Occipital lobe (tissue), 2 donors: Measurements from ENCODE around the gene C11orf65. TPM values are rescaled to one million over a fixed set of nuclear protein-coding genes. Genes with fewer than 3 reads are reported as not detected.

Experiments
- DNase-seq: peaks from one replicate; lab custom pipeline; 2025; lab: John Stamatoyannopoulos, UW
- total RNA-seq: library from RNA; depleted of rRNA; stranded (reverse); fragments of >200 nt; gene quantifications from one replicate; pipeline ENCODE4 v1.2.3, GENCODE V29; 2014

C11orf65 gene, protein sequence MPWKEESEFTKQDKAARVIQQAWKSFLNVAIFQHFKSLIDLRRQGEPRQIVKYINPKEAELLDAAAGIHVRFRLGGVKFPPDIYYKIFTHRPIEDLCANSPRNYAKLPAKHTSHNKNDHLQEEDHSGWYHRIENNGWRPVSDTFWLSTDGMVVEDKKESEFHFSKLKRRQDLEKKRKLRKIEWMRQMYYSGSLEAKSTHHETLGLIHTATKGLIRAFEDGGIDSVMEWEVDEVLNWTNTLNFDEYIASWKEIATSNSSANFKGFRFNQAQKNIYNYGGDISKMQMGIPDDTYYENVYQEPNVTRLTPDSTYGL
- 0.62 TPM for total RNA-seq

DNA sequence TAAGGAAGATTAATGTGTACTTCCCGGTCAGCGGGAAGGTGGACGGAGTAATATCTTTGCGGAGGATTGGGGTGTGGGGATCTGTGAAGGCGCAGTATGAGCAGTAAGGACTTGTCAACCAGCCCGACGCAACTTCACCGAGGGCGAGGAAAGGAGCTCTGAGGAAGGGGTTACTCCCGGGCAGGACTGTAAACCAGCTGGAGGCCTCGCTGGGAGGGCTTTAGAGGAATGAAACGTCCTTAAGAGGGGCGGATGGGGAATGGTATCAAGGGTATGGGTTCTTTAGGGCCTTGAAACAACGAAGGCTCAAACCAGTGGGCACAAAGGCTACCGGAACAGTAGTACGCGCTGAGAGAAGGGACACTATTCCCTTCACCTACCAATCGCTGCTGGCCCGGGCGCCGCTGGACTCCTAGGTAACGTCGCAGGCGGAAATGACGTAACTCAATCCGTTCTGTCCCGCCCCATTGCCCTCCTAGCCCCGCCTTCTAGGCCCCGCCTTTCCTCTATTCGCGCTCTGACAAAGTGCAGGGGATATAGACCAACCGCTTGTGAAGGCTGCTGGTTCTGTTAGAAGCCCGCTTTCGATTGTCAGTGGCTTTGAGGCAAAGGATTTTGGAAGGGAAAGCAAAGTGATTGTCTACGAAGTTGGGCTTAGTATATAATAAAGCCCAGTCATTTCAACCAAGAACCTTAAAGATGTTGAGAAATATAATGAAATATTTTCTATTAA is at the start of gene C11orf65:
TSS of gene C11orf65 (minus strand) at position 439 of the 733 bp plus-strand sequence. CDS start 5,970 bp downstream, outside the sequence.
- peak; percentile 94 for DNase-seq

DNA sequence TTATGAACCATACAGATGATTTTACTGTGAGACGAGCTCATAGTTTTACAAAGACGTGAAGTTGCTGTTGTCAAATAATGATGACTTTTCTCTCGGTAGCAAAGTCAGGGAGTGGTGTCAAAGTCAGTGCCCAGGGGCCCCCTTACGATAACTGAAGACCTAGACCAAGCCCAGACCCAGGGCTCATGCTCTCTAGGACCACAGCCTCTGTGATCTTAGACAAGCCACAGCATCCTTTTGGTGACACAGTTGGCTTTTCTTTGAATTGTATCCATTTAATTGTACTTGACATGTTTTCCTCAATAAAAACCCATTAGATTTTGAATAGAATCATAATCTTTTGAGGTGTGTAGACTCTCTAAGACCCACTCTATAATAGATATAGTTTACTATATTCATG is 48.8 kb upstream of the C11orf65 start:
- DNase-seq = no peak

DNA sequence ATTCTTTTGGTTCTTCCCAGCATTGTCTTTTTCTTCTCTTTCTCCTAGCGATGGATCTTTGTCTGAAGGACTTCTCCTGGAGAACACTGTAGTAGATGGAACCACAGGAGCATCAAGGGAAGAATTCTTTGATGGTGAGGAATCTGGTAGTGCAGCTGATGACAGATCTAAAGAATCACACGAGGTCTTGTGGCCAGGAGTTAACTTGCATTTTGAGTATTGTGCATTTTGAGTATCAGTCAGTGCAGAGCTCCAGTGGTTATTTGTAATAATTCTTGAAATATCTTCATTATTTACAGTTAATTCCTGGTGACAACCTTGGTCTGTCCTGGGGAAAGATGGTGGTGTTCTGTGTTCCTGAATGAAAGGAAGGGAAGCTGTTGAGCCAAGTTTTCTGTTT is 45.4 kb upstream of the C11orf65 start:
- DNase-seq = no peak

DNA sequence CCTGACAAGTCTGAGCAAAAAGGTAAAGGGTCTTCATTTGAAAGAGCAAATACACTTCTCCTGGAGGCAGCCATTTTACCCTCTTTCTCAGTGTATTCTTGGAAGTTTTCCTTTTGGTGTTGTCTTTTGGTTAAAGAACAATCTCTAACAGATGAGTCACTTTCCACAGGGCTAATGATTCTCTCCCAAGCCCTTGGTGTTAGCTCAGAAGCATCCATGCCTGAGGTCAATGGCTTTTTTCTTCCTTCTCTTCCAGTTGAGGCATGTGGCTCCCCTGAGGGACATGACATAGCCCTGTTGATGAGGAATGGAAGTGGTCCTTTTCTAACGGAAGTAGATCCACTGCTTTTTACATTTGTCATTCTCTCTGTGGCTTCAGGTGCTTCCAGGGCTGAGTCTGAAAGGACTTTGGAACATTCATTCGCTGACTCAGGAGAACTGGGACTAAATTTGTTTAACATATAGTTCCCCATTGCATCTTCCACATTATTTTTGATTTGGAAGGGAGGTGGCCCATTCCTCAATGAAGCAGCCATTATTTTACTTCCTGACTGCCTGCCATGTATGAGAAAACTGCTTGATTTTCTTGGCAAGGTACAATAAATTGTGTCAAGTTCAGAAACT is 44.6 kb upstream of the C11orf65 start:
- DNase-seq = no peak

DNA sequence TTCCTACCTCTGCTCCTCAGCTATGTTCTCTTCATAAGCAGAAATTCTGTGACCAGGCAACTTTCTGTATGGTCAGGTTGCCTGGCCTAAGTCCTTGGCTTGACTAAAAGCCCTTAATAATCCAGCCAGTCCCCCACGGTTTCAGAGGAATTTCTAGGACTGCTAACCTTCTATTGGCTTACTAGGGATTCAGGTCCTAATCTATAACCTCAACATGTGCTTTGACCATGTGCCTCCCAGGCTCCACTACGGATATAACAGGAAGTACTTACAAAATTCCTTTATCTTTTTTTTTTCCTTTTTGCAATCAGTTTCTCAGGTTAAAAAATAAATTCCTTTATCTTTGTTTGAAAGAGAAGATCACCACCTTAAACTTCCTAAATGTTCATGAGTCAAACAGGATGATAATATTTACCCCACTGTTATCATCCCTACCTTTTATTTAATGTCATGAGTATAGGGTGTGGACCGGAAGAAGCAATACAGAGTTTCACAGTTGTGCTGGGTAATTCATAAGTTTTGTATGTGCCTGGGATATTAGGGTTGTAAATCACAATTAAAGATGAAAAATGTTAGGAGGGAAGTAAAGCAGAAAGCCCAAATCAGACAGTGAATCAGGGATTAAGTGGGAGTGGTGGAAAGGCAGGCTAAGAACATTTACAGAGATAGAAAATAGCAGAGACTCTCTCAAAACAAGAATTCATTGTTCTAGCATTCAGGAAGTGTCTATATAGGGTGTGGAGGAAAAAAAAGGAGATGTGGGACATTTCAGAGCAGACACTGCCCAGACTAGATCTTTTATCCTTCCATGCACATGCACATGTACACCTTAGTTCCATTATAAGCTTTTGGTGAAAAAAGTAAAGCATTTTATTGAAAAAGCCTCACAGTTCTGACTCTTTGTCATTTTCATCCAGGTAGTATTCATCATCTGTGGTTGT is 41.6 kb upstream of the C11orf65 start:
- DNase-seq = no peak

DNA sequence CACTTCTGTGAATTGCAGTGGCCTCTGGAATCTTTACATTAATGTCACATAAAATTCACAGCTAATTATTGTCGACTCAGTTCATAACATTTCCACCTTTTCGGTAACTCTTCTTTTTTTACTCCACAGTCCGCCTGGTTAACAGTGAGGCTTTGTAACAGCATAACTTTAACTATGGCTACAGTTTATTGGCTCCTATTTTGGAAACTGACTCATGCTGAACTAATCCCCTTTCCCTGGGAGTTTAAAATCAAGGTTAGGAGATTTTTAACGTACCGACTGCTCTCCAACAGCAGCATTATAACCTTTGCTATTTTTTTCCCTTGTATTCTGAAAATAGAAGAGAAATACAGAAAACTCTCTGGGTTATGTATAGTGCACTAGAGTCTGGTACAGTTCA is 34.1 kb upstream of the C11orf65 start:
- no peak for DNase-seq

DNA sequence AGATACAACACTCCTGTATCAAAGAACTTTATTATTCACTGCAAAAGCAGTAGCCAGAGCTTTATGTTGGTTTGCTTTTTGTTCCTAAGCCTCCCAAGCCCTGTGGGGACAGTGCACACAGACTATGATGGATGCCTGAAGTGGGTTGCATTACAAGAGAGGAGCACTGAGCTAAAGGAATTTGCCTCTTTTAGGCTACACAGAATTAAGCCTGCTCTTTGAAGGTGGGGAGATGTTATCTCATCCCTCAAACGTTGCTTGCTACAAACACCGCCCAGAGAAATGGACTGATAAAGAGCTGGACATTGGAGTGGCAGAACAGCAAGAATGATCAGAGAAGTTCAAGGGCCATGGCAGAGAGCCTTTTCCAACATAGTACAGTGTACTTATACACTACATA is 33.4 kb upstream of the C11orf65 start:
- DNase-seq = no peak

DNA sequence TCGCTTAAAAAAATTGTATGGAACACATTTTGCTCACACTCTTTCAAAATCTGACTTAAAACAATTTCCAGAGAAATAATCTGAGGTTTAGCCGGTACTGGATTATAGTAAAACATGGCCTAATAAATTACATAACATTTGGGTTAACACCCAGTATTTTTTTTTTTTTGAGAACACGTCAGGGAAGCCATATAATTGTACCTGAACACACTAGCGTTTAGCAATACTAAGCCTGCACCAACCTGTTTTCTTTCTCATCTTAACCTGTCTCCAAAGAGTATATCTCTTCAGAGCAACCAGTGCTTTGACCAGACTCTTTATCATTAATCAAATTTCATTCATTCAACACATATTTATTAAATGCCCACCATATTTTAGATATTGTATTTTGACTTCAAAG is 32.8 kb upstream of the C11orf65 start:
- no peak for DNase-seq

DNA sequence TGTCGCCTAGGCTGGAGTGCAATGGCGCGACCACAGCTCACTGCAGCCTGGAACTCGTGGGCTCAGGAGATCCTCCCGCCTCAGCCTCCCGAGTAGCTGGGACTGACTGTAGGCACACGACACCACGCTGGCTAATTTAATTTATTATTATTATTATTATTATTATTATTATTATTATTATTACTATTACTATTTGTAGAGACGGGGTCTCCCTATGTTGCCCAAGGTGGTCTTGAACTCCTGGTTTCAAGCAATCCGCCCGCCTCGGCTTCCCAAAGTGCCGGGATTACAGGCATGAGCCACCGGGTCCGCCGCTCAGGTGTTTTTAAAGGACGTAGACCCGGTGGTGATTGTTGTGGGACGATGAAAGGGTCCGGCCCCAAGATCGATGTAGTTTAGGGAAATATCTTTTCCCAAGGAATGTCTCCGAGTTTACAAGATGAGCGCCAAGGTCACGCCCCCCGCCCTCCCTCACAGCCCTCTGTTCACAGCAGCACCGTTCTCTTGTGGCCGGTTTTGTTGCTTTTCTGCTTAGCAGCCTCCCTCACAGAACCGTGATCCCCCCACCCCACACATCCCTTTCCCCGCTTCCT is 31.6 kb upstream of the C11orf65 start:
- DNase-seq = no peak

DNA sequence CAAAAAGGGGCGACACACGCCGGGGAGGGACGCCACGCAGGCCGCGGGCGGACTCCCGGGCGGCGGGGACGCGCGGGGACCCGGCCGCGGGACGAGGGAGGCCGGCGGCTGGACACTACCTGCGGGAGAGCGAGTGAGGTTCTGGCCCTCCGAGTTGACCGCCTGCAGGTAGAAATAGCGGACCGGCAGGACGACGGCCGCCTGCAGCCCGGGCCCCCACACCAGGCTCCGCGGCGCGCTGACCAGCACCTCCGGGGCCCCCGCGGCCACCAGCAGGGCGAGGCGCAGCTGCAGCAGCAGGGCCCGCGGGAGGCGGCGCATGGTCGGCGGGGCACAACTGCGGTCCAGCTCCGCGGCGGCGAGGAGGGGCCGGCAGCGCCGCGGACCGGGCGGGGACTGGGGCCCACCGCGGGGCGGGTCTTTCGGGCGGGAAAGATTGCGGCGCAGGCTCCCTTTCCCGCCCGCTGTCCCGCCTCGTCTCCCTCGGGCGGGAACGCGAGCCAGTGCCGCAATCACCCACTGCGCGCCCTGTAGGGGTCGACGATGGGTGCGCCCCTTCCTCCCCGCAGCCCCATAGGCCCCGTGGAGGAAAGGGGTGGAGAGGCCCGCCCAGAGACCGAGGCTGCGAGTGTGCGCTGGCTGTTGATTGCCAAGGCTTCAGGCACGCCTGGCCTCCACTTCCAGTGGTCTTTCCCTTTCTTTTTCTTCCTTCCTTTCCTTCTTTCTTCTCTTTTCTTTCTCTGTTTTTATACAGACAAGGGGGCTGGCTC is 30.9 kb upstream of the C11orf65 start, which contains the start of gene POGLUT3:
TSS of gene POGLUT3 (minus strand) at position 339 of the 770 bp plus-strand sequence. CDS start at position 321, 18 bp downstream.
- peak; percentile 4 for DNase-seq

DNA sequence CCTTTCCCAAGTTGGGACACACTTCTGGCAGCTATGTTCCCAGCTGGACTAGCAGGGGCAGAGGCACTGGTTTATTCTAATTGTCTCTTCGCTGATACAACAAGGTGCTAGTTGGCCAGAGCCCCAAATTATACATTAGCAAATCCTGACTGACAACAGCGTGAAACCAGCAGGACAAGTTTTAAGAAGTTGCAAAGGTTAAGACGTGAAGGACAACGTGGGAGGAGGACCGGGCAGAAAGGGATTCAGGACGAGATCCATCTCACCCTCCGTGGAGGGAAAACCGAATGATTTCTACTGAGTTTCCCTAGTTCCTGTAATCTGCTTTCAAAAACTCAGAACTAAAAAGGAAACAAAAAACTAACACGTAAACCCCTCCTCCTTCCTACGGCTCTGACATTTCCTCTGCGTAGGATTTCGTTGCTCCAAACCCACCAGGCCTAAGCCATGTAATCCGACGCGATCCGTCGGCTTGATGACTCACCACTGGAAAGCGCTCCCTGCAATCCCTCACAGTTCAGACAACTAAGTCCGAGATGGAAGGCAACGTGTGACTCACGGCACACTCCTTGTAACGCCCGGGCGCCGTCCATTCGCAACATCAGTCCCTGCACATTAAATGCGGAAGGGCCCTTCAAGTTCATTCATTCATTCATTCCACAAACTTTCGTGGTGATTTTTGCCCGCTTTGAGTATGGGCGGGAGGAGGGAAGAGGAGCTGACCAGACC is 30.2 kb upstream of the C11orf65 start:
- peak; percentile 66 for DNase-seq

DNA sequence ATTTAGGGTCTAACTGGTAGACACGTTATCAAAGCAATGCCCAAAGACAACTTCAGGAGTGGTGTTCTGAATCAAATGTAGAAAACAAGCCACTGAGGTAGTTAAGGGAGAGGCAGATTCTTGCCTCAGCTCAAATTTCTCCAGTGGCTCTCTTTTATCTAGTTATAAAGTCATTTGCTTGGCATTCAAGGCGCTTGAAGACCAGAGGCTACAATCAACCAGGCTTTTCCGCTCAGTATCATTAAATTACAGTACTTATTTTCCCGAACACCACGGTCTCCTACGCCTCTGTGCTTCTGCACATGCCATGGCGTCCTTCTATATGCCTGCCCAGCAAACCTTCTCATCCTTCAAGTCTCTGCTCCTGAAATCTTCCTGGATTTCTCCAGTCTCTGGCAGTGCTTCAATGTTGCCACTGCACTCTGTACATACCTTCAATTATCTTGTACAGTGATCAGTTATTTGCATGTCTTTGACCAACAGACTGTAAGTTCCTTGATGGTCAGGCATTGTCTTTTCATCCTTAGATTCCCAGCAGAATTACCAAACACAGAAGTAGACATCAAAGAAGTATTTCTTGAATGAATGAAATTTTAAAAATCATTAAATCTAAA is 29.4 kb upstream of the C11orf65 start:
- DNase-seq = no peak

DNA sequence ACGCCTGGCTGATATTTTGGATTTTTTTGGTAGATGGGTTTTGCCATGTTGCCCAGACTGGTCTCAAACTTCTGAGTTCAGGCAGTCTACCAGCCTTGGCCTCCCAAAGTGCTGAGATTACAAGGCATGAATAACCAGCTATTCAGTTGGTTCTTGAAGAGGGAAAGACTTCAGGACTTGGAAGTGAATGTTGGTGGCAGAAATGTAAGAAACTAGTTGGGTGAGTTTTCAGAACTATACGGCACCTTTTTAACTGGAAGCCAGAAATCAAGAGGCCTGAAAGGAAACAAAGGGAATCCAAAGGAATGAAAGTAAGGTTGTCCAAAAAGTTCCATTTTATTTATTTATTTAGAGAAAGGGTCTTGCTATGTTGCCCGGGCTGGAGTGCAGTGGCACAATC is 28.0 kb upstream of the C11orf65 start:
- DNase-seq = no peak

DNA sequence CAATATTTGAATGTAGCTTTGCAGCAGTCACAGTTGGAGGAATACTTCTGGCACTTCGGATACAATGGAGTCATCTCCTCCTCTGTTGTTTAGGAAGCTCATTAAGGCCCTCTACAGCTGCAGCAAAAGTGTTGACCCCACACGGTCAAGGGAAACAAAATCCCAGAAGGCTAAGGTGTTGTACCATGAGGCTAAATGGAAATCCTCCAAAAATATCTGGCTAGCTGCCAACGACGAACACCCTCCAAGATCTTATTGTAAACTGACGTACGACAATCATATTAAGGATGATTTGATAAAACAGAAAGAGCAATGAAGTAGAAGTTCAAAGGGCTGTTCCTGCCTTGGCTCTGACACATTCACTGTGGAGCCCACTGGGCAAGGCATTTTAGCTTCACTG is 26.9 kb upstream of the C11orf65 start:
- no peak for DNase-seq

DNA sequence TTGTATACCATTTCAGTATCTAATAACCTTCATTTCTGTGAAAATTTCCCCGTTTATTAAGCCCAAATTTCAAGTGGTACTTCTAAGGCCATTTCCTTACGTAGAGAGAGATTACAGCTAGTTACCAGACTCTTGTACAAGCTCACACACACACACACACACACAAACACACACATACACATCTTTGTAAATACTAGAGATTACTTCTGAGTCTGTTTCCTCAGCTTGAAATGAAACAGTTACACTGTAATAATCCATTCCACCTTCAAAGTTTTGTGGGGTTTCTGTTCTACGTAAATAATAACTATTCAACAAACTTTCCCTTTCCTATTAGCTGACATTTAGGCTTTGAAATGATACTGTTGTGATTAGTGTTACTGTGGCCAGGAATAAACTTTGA is 24.6 kb upstream of the C11orf65 start:
- DNase-seq = no peak

DNA sequence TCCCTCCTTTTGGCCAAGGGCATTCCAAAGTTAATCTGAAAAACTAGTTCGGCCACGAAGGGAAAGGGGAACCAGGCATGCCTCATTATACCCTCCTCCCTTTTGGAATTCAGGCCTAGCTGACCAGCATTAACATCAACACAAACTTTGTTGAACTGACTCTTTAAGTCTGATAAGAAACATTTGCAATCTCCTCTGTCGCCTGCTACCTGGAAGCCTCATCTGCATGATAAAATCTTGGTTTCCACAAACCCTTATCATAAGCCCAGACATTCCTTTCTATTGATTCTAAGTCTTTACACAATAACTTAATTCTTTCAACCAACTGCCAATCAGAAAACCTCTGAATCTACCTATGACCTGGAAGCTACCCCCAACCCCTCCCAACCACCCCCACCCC is 19.5 kb upstream of the C11orf65 start:
- DNase-seq = no peak

DNA sequence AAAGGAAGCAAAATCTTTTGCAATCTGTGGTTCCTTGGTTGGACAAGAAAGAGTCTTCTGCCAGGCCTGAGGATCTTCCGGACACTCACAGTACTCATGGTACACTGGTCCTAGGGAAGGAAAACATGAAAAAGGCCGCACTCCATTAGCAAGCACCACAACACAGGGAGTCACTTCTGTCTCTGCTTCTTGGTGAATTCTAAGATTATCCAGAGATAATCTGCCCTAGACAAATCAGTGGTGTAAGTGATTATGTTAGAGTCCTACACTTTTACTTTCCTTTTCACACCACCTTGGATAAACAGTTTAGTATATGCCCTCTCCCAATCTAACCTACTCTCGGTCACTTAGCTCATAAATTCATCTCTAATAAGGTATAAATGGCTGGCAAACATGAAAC is 19.0 kb upstream of the C11orf65 start:
- no peak for DNase-seq

DNA sequence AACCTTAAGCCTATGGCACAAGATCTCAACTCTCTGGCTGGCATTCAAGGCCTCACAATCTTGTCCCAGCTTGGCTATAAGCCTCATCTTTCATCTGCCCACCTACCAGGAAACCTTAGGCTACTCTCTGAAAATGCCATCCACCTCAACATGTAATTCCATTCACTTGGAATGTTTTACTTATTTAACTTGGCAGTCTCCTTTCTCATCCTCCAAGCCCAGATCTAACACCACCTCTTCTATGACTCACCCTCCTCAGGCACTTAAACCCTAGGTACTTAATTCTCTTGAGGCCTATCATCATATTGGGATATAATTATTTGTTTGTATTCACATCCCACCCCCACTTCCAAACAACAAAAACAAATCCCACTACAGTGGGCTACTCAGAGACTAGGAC is 15.8 kb upstream of the C11orf65 start:
- no peak for DNase-seq
